CD4-positive, alpha-beta T cell treated with Interleukin-4 for 1 hour (primary cell): Measurements from ENCODE around the gene STK32B.

Experiments
- DNase-seq, 2 donors: peaks; one replicate each; pipeline ENCODE4 v3.0.0-alpha.2; 2020 to 2022

Gene STK32B

GRCh38 chr4:5370286-5370685 is 319.0 kb downstream of the STK32B start:
- DNase-seq = no peak

DNA sequence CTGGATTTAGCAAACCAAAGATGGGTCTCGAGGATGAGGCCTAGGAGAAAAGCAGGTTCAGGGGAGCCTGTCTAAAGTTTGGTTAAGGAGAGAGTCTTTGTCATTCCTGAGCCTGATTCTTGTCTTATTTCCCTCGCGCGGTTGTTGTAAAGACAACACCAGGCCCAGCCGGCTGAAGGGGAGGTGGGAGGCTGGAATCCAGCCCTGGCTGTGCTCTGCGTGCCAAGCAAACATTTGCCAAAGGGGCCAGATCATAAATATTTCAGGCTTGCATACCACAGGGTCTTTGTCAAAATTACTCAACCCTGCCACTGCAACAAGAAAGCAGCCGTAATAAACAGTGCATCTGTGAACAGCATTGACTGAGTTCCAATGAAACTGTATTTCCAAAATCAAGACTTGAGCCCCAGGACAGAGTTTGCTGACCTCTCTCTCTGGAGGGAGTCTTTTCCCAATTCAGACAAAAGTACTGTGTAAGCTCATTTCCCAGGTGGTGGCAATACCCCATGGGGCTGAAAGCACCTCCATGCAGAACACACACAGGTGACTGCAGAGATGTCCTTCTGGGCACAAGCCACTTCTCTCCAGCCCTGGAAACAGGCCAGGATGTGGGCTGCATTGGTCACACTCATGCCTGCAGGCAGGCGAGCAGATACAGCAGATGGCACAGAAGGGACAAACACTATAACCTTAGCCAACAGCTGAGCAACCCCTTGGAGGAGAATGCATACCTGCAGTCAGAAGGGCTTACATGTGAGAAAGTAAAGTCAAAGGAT is 320.3 kb downstream of the STK32B start:
- no peak for DNase-seq

GRCh38 chr4:5372198-5372597 is 320.9 kb downstream of the STK32B start:
- no peak for DNase-seq

GRCh38 chr4:5373327-5373726 is 322.0 kb downstream of the STK32B start:
- no peak for DNase-seq

GRCh38 chr4:5374592-5374991 is 323.3 kb downstream of the STK32B start:
- no peak for DNase-seq

- DNase-seq = no peak
Measured at GRCh38 chr4:5374994-5375393, 323.7 kb downstream of the STK32B start.

DNA sequence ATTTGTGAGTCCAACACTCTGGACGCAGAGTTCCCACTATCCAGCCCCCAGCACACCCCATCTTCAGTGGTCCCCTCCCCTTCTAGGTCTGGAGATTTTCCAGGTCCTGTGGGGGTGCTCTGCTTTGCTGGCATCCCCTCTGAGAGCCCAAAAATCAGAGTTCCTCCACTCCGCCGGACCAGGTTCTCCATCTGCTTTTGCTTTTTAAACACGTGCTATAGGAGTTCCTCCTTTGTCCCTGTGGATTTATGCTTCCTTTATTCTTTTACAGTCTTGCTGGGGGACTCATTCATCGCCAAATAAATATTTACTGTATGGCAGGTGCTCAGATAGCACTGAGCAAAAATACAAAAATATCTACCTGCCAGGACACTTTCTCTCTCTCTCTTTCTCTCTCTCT is 324.7 kb downstream of the STK32B start:
- DNase-seq = no peak

DNA sequence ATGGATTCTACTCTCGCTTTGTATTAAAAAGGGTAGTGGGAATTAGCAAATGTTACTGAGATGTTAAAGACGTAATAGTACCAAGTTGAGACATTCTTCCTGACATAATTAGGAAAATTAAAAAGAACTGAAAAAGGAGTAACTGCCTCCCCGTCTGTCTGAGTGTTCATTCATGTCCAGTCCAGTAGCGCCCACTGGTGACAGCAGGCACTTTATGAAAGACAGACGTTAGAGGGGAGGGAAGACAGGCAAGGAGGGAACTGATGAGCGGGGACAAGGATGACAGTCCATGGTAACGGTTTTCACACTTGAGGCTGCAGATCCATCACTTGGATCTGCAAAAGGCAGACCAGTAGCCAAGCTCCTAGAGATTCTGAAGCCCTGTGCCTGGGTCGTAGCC is 326.7 kb downstream of the STK32B start:
- DNase-seq = no peak

DNA sequence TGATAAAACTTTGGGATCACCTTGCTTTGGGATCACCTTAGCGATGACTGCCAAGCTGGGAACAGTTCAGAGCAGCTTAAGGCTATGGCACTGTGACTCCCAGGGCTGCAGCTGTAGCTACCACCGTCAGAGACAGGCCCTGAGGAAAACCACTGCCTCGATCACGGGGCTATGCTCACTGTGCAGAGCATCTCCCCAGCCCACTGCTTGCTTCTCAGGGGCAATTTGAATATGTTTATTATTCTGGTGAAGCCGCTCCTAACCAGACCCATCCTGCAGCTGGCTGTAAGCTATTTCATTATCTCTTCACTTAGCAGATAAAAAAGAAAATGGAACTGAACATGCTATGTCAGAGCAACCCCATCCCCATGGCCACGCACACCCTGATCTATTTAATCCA is 328.6 kb downstream of the STK32B start:
- no peak for DNase-seq

DNA sequence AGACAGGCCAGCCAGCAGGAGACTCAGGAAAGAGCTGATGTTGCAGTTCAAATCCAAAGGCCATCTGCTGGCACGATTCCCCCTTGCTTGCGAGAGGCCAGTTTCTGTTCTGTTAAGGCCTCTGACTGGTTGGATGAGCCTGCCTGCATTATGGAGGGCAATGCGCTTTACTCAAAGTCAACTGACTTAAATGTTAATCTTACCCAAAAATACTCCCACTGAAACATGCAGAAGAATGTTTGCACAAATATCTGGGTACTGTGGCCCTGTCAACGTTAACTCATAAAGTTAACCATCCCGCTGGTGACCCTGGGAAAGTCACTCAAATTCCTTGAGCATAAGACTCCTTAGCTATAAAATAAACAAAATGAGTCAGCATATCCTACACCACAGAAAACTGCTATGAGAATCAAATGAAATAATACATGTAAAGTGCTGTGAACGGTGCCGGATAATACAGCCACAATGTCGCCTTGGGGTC is 330.7 kb downstream of the STK32B start:
- DNase-seq = no peak

DNA sequence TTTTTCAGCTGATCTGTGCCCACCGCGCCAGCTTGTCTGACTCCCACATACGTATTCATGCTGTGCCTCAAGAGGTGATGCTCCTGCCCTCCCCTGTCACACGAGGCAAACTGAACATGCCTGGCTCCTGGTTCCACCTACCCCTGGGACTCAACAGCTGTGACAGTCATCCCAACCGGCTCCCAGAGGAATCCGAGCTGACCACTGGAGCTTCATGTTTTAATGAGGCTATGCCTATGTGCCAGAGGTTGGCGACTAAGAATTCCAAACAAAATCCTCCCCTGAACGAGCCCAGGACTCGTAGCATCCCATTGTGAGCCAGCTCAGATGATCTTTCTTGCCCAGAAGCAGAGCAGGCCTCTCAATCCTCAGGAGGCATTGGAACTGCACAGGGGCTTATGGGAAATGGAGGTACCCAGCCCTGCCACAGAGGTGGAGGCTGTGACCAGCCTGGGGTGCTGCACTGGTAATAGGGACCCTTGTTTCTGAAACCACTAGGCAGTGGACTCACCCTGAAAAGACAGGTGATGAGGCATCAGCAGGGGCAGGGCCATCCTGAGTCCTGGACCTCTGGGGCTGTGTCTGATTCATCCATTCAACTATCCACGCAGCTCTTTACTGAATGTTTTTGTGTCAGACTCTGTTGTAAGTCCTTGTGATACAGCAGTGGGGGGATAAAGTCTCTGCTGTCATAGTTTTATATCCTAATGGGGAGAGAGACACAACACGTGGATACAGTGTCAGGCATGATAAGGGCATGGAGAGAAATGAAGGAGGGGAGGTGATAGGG is 332.1 kb downstream of the STK32B start:
- DNase-seq = no peak

DNA sequence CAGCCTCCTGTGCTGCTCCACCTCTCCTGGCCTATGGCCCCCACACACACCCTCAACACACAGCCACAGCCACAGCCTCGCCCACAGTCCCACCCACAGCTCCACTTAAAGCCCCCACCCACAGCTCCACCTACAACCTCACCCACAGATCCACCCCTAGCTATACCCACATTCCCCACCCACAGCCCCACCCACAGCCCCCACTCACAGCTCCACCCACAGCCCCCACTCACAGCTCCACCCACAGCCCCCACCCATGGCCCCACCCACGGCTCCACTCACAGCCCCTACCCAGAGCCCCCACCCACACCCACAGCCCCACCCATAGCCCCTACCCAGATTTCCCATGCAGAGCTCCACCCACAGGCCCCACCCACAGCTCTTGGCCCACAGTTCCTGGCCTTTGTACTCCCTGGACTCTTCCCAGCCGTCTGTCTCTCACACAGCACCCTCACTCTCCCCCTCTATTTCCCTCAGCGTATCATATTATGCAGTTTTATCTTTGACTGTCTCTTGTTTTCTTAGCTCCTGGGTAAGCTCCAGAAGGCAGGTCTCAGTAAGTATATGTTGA is 334.5 kb downstream of the STK32B start:
- DNase-seq = no peak

DNA sequence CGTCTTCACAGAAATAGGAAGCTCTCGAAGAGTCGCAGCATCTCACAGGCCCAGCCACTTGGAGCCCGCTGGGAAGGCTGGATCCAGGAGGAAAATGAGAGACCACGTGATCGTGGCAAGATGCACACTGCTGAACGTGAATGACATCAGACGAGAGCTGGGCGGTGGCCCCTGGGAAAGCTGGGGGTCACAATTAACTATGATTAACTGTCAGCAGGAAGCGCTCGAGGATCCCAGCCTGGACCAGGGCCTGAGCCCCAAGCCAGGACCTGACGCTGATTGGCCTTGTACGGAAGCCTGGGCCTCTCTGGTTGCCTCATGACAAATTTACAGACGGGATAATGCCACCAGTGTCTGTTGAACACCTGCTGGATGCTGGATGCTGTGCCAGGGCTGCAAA is 335.6 kb downstream of the STK32B start:
- DNase-seq = no peak

DNA sequence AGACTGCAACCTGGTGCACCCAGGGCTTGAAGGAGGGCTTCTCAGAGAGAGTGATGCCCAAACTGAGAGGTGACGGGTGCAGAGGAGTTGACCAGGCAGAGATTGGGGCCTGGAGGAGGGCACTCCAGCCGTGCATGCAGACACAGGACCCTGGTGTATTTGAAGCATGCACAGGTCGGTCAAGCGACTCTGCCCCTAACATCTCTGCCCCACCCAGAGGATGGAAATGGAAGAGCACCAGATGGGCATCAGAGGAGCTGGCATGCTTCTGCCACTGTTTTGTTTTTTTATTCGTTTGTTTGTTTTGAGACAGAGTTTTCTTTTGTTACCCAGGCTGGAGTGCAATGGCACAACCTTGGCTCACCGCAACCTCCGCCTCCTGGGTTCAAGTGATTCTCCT is 336.2 kb downstream of the STK32B start:
- DNase-seq = no peak

- DNase-seq = no peak
Measured at GRCh38 chr4:5389756-5390310, 338.6 kb downstream of the STK32B start.

DNA sequence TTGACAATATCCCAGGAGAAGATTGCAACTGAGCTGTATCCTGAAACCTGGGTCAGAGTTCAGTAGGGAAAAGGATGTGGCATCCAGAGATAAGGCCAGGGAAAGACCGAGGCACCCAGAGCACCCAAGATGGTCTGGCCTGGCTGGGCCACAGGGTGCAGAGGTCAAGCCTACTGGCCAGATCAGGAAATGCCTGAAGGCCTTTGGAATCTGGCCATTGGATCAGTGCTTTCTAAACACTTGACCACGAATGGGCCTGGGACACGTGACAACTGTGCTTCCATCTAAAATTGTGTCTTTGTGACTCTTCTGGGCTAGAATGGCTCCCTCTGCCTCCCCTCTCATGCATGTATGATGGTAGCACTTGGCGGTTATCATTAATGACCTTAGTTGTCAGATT is 340.2 kb downstream of the STK32B start:
- DNase-seq = no peak

DNA sequence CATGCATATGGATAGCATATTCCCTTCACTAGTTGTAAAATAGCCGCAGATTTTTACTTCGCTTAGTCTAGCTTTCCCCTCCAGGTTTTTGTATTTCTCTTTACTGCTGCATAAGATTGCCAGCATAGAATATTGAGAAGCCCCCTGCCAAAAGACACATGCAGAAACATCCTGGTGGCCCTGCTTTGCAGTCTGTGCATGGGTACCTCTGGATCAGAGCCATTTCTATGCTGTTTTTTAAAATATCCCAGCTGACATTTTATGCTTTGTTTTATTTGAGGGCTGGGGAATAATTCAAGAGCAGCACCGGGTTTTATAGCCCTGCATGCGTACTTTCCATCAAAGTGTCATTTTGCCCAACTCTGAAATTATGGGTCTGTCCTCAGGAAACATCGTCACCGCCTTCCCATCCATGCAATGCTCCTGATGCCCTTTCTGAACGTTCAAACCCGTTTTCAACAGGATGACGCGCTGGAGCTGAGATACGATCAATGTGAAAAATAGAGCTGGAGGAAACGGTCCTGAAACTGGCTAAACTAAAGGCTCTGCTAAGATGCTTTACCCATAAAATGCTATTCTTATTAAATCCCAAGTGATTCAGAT is 342.7 kb downstream of the STK32B start:
- DNase-seq = no peak

- DNase-seq = no peak
Measured at GRCh38 chr4:5395781-5396180, 344.5 kb downstream of the STK32B start.

GRCh38 chr4:5398056-5398455 is 346.8 kb downstream of the STK32B start:
- no peak for DNase-seq

DNA sequence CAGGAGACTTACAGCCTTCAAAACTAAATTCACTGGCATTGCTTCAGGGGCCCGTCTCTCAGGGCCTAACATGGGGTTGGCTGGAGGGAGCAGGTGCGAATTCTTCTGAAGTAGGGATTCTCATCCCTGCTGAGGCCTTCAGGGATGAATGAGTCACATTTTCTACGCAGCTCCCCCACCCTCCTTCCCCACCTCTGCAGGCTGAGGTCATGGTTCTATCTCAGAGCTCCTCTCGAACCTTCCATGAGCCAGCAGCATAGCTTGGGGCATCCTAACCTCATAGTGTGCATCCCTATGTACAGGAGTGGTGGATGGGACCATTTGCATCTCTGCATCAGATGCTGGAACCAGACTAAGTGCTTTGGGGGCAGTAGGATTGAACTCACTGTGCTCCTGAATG is 347.8 kb downstream of the STK32B start:
- DNase-seq = no peak

DNA sequence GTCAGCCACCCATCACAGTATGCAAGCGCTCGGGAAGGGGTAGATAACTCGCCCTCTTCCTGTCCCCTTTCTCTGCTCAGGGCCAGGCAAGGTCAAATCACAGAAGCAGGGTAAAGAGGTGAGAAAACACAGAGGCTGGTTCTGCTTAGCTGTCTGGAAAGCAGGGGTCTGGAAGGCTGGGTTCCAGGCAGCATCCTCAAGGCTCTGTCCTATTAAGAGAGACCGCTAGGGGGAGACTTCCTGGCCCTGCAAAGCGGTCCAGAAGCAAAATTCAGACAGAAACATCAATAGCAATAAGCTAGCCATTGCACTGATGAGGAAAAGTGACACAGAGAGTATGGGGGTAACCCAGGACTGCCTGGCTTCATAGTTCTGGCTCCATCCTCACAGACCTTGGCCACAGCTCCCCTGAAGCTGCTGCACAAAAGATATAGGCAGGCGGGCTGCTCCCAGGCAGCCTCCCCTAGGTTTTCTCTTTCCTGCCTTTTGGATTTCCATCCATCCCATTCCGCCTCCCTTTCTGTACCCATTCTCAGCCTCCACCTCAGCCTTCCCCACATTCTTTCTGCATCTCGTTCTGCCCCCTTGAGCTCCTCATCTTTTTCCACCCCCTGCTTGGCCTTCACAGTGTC is 348.6 kb downstream of the STK32B start:
- DNase-seq = no peak

DNA sequence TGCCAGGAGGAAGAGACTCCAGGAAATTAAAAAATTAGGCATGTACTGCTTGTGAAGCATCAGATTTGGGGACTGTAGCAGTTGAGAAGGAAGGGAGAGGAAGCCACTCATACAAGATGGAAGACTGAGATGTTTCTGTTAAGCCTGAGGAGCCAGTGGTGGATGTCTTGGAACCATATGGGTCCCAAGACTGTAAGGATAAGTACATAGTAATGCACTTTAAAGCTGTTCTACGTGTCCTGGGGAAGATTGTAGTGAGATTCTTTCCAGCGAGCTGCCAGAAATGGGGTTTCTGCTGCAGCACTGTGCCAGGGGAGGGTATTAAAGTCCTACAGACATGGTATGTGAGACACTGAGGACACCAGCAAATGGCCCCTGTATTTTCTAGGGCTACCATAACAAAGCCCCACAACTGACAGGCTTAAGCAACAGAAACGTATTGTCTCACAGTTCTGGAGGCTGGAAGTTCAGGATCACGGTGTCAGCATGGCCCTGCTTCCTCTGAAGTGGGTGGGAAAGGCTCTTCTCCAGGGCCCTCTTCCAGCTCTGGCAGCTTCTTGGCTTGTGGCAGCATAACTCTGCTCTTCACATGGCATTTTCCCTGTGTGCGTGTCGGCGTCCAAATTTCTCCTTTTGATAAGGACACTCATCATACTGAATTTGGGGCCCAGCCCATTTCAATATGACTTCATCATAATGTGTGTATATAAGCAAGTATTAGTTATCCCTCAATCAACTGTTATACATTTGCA is 352.6 kb downstream of the STK32B start:
- no peak for DNase-seq
